ENCODE data around the gene MIOS.
"Not testable (repeated sequence)": the region's sequence is repeated elsewhere in the genome, so short reads cannot be mapped to it uniquely, and the experiment has no call there.

Gene MIOS

DNA sequence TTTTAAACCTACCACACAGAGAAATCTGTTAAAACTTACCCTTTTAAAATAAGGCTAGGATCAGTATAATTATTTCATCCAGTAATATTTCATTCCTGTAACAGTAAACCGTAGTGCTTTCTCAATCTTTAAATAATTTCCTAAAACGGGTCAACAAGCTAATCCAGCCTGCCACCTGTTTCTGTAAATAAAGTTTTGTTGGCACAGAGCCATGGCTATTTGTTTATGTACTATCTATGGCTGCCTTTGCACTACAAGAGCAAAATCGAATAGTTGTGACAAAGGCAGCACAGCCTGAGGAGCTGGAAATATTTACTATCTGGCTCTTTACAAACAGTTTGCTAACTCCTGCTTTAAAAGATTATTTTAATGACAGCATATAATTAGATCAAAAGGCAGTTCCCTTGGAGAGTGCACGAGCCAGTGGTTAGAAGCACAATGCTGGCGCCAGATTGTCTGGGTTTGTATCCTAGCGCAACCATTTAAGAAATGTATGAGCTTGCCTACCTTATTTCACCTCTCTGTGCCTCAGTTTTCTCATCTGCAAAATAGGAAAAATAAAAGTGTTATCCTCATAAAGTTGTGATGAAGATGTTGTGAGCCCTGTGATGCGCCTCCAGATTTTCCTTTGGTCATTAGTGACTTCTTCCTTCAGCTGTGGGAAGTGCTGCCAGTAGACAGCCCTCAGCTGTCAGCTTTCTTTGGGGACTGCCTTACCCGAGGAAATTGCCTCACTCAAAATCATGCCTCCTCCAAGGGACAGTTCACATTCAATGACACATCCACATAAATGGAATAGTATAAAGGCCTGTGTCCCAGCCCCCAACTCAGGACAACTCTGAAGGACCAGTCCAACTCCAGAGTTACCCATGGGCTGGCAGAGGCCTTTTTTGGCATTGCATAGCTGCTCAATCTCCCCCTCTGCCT, 11.8 kb upstream of the MIOS start:
- no peak for DNase-seq (ENCODE audit: low read depth in 2 of 3, low spot score in 2 of 3)

DNA sequence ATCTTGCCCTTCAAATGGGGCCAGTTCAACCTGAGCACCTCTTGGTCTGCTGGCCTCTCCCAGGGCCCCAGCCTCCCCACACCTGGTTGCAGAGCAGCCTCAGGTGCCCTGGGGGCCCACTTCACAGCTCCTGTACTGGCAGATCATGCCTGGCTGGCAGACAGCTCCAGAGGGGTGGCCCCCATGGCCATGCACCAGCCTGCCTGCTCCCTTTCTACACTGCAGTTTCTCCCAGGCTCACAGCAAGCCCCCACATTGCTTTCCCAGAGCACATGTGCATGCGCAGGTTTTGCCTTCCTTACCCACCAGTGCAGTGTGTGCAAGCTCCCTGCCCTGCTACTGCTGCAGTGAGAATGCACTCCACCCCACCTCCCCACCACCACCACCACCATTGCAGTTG, 9.8 kb upstream of the MIOS start:
- DNase-seq (ENCODE audit: low read depth in 2 of 3, low spot score in 2 of 3): no peak

GRCh38 chr7:7557252-7557651, 9.4 kb upstream of the MIOS start:
- DNase-seq (ENCODE audit: low read depth in 2 of 3, low spot score in 2 of 3): no peak

GRCh38 chr7:7561591-7561990, 5.1 kb upstream of the MIOS start:
- DNase-seq (ENCODE audit: low read depth in 2 of 3, low spot score in 2 of 3): not testable (repeated sequence)

DNA sequence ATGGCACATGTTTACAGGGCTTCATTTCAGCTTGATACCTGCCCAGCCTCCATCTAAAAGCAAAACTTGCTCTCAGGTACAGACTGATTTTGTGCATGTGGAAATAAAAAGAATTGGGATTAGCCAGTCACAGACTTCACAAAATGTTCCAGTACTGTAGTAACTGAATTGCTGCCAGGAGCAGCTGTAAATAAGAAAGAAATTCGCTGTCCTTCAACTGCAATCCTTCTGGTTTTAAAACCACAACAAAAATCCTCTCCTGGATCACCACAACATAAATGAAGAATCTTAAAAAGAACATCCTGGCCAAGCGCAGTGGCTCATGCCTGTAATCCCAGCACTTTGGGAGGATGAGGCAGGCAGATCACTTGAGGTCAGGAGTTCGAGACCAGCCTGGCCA, 3.9 kb upstream of the MIOS start:
- no peak for DNase-seq (ENCODE audit: low read depth in 2 of 3, low spot score in 2 of 3)

DNA sequence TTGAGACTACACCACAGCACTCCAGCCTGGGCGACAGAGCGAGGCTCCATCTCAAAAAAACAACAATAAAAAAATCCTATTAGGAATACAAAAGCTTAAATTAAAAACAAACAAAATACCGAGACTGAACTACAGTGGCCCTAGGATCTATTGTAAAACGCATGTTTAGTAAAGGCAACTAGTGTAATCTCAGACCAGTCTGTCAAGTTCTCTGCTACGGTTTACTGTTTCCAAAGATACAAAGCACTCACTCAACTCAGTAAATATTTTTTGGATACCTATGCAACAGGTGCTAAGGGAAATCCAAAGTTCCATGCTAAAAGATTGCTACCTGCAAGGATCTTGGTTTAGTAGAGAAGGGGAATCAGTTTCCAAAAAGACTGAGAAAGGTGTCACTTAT, 3.4 kb upstream of the MIOS start:
- no peak for DNase-seq (ENCODE audit: low read depth in 2 of 3, low spot score in 2 of 3)

- DNase-seq (ENCODE audit: low read depth in 2 of 3, low spot score in 2 of 3): no peak
Measured at GRCh38 chr7:7563813-7564212, 2.9 kb upstream of the MIOS start.

- DNase-seq (ENCODE audit: low read depth in 2 of 3, low spot score in 2 of 3): no peak
Measured at GRCh38 chr7:7564323-7564780, 2.3 kb upstream of the MIOS start.

- no peak for DNase-seq (ENCODE audit: low read depth in 2 of 3, low spot score in 2 of 3)
Measured at GRCh38 chr7:7565018-7565680, 1.5 kb upstream of the MIOS start.

DNA sequence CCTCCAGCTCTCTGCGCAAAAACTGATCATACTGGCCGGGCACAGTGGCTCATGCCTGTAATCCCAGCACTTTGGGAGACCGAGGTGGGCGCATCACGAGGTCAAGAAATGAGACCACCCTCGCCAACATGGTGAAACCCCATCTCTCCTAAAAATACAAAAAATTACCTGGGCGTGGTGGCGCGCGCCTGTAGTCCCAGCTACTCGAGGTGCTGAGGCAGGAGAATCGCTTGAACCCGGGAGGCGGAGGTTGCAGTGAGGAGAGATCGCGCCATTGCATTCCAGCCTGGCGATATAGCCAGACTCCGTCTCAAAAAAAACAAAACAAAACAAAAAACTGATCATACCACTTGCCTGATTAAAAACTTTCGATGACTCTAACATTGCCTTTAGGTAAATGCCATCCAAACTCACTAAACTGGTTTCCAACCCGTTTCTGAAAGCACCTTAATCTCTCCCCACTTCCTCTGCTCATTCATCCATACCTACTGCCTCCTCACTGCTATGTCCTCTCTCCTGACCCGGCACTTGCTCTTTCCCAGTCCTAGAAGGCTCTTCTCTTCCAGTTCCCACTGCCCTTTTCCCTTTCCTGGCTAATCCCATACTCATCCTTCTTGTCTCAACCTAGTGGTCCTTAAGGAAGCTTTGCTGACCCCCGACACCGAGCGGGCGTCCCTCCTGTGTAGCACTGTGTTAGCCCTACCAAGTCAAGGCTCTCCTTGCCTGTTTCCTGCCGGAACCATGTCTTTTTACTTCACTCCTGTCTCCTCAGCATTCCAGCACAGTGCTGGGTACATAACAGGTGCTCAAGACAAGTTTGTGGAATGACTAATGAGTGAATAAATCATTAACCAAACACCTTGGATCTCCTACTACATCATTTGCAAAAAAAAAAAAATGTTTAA, 686 bp upstream of the MIOS start:
- DNase-seq (ENCODE audit: low read depth in 2 of 3, low spot score in 2 of 3): no peak

GRCh38 chr7:7567898-7568531, 1.3 kb downstream of the MIOS start:
- no peak for DNase-seq (ENCODE audit: low read depth in 2 of 3, low spot score in 2 of 3)

- DNase-seq (ENCODE audit: low read depth in 2 of 3, low spot score in 2 of 3): no peak
Measured at GRCh38 chr7:7568553-7568952, 1.9 kb downstream of the MIOS start.

DNA sequence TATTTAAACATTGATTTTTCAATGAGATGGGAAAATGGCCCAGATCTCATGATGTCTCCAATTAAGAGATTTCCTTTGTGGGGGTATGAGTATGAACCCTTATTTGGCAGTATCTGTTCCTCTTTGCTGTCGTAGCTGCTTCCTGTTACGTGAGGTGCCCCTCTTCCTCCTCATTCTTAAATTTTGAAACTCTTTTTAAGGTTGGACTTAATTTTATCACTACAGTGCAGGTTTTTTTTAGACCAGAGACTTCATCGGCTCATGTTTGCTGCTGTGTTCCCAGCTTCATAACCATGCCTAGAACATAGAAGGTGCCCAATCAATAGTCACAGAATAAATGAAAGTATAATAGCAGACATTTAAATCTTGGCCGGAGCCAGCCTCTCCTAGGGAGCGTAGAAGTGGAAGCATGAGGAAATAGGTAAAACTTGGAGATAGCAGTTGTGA, 2.4 kb downstream of the MIOS start:
- DNase-seq (ENCODE audit: low read depth in 2 of 3, low spot score in 2 of 3): no peak

DNA sequence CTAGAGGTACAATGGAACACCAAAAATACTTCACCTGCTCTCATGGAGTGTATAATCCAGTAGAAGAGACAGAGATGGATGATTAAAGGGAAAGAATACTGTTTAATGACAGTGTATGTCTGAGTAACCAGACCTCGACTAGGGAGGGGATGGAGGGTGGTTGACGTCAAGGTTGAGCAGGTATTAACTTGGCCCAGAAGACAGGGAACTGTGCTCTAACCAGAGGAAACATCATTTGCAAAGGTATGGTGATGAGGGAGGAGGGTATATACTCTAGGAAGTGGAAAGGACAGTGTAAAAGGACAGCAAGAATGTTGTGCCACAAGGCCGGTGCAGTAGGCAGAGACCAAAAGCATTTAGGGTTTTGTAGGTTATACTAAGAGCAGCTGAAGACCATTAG, 2.9 kb downstream of the MIOS start:
- DNase-seq (ENCODE audit: low read depth in 2 of 3, low spot score in 2 of 3): no peak

- no peak for DNase-seq (ENCODE audit: low read depth in 2 of 3, low spot score in 2 of 3)
Measured at GRCh38 chr7:7570584-7570983, 3.9 kb downstream of the MIOS start.

DNA sequence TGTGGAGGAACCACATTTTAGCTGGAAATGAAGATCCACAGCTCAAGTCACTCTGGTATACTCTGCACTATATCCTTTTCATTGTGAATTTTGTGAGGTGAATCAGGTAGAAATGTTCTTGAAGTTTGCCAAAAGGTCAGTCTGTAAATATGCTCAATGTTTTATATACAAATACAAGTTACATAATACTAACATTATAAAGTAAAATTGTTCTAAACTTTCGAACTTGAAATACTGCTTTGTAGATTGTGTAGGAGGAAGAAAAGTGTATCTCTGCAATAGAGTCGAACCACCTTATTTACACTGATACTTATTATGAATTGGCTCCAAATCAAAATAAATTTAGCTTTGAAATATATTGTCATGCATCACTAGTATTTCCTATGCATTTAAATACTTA, 7.0 kb downstream of the MIOS start:
- DNase-seq (ENCODE audit: low read depth in 2 of 3, low spot score in 2 of 3): no peak

GRCh38 chr7:7576344-7576743, 9.7 kb downstream of the MIOS start:
- DNase-seq (ENCODE audit: low read depth in 2 of 3, low spot score in 2 of 3): no peak

DNA sequence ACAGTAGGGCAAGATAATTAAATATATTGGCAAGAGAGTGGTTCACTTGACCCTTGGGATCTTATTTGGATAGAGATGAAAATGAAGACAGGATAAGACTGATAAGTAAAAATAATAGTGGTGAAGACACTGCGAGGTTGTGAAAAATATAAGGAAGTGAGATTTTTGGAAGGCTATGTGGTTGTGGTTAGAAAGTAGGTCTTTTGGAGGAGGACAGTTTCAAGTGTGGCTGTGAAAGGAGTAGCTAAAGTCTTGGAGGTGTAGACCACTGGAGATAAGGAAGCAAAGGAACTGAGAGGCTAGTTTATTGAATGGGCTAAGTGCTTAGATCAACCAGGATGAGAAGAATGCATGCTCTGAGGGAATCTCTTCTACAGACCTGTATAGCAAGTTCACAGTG, 11.2 kb downstream of the MIOS start:
- DNase-seq (ENCODE audit: low read depth in 2 of 3, low spot score in 2 of 3): no peak

GRCh38 chr7:7579638-7580037, 13.0 kb downstream of the MIOS start:
- DNase-seq (ENCODE audit: low read depth in 2 of 3, low spot score in 2 of 3): no peak

DNA sequence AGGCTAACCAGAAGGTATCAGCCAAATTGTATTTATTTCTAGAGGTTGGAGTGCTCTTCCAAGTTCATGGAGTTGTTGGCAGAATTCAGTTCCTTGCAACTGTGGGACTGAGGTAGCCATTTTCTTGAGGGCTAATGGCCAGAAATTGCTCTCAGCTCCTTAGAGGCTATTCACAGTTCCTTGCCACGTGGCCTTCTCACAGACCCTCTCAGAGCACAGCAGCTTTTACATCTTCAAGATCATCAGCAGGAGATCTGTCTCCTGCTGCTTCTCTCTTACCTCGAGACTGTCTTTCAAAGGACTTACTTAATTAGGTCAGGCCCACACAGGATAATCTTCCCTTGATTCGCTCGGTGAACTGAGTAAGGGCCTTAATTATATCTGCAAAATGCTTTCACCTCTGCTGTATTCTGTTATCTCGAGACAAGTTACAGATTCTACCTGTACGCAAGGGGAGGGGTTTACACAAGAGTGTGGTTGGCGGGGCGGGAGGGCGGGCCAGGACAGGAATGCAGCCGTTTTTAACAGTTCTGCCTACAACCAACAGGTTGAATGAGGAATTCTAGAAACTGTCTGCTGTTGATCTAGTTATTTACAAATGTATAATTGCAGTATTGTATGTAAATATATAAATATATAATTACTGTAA, 15.0 kb downstream of the MIOS start:
- DNase-seq (ENCODE audit: low read depth in 2 of 3, low spot score in 2 of 3): no peak

Measured in activated CD8-positive, alpha-beta memory T cell treated with anti-CD3 and anti-CD28 coated beads for 48 hours (primary cell).